IMR-90 (cell line): Measurements from ENCODE around the gene RPS6KA2.

Experiments
- BHLHE40 ChIP-seq: fragments of 150-350 bp; IDR thresholded peaks from 2 replicates; pipeline ENCODE4 v1.6.1; 2016; ENCODE audit warnings: mild to moderate bottlenecking, low read depth, low read length
- CEBPB ChIP-seq: IDR thresholded peaks from 2 replicates; pipeline ENCODE4 v1.6.1; 2012; ENCODE audit warnings: low read depth, low read length, improper control_type of control experiment
- CHD1 ChIP-seq: IDR thresholded peaks from 2 replicates; pipeline ENCODE4 v1.6.1; 2012; ENCODE audit warnings: low read depth, low read length, improper control_type of control experiment
- CTCF ChIP-seq: conservative IDR thresholded peaks from 2 replicates; pipeline ENCODE4 v1.5.1; 2012; ENCODE audit warnings: mild to moderate bottlenecking, low read depth, low read length, improper control_type of control experiment
- FOS ChIP-seq: fragments of 150-350 bp; IDR thresholded peaks from 2 replicates; pipeline ENCODE4 v1.6.1; 2016; ENCODE audit warnings: low read depth, low read length
- MAFK ChIP-seq: IDR thresholded peaks from 2 replicates; pipeline ENCODE4 v1.6.1; 2012; ENCODE audit warnings: low read depth, low read length, improper control_type of control experiment
- MAZ ChIP-seq: IDR thresholded peaks from 2 replicates; pipeline ENCODE4 v1.6.1; 2012; ENCODE audit warnings: low read depth, mild to moderate bottlenecking, low read length, improper control_type of control experiment, moderate library complexity, borderline replicate concordance
- MXI1 ChIP-seq: IDR thresholded peaks from 2 replicates; pipeline ENCODE4 v1.6.1; 2012; ENCODE audit warnings: low read depth, mild to moderate bottlenecking, low read length, moderate library complexity, borderline replicate concordance
- NFE2L2 ChIP-seq: fragments of 150-350 bp; IDR thresholded peaks from 2 replicates; pipeline ENCODE4 v1.6.1; 2016; ENCODE audit warnings: low read depth, mild to moderate bottlenecking, low read length
- POLR2A ChIP-seq: IDR thresholded peaks from 2 replicates; pipeline ENCODE4 v1.6.1; 2012; ENCODE audit warnings: mild to moderate bottlenecking, low read depth, low read length
- RAD21 ChIP-seq: IDR thresholded peaks from 2 replicates; pipeline ENCODE4 v1.6.1; 2012; ENCODE audit warnings: low read length, improper control_type of control experiment
- RCOR1 ChIP-seq: IDR thresholded peaks from 2 replicates; pipeline ENCODE4 v1.6.1; 2012; ENCODE audit warnings: mild to moderate bottlenecking, low read length, improper control_type of control experiment; ENCODE audit not compliant: insufficient replicate concordance
- RFX5 ChIP-seq: IDR thresholded peaks from 2 replicates; pipeline ENCODE4 v1.8.0; 2012; ENCODE audit warnings: low read depth, mild to moderate bottlenecking, low read length, moderate library complexity
- SMC3 ChIP-seq: fragments of 150-350 bp; IDR thresholded peaks from 2 replicates; pipeline ENCODE4 v1.6.1; 2016; ENCODE audit warnings: low read depth, mild to moderate bottlenecking, antibody characterized with exemption, low read length, moderate library complexity

DNA sequence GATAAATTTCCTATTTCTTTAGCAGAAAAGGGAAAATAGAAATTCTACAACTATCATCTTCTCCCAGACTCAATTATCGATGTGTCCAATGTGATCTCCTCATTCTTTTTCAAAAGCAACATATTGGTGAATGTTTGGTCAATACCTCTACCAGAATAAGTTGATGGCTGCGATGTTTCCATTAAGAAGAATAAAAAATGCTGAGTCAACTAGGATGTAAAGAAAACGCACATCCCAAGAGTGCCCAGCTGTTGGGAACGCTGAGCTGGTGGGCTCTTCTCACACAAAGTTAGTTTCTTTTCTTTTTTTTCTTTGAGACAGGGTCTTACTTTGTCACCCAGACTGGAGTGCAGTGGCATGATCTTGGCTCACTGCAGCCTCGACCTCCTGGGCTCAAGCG is 80.4 kb downstream of the RPS6KA2 start:
- TF ChIP-seq POLR2A (no peak), CTCF (no peak), CEBPB (no peak), SMC3 (no peak), RAD21 (no peak), CHD1 (no peak), MAZ (no peak), MXI1 (no peak), RFX5 (no peak), FOS (no peak), RCOR1 (no peak), NFE2L2 (no peak), BHLHE40 (no peak), MAFK (peak; percentile 68)
